Measurements from ENCODE around the gene NTHL1.

GRCh38 chr16:2086812-2087747, 39.4 kb upstream of the NTHL1 start:
- TF ChIP-seq CTCF (tag by site-specific recombination; IDR thresholded peaks at IDR 0.05) (no peak), ZNF580 (tag by site-specific recombination; IDR thresholded peaks at IDR 0.05) (no peak), YY1 (tag by site-specific recombination; IDR thresholded peaks at IDR 0.05) (no peak), ZBTB7A (tag by site-specific recombination; IDR thresholded peaks at IDR 0.05; ENCODE audit: low read depth) (no peak), ZBTB8A (tag by site-specific recombination; IDR thresholded peaks at IDR 0.05) (no peak), ZNF624 (tag by site-specific recombination; IDR thresholded peaks at IDR 0.05) (no peak), ZNF404 (tag by site-specific recombination; IDR thresholded peaks at IDR 0.05) (no peak), KLF17 (tag by site-specific recombination; IDR thresholded peaks at IDR 0.05) (no peak), ZBTB49 (tag by site-specific recombination; IDR thresholded peaks at IDR 0.05; ENCODE audit: low read depth) (no peak), BCL11A (tag by site-specific recombination; IDR thresholded peaks at IDR 0.05; ENCODE audit: low read depth) (no peak), ZNF16 (tag by site-specific recombination; IDR thresholded peaks at IDR 0.05; ENCODE audit: low read depth) (no peak), ZBTB1 (tag by site-specific recombination; IDR thresholded peaks at IDR 0.05) (no peak)
